GM12874 (cell line): ENCODE measurements around the gene LTBP1.

Experiments
- TF ChIP-seq, protein P1 (sequence below): IDR thresholded peaks from 2 replicates; pipeline ENCODE4 v1.5.1; 2011; ENCODE audit warnings: low read depth, mild to moderate bottlenecking, control low read depth, low read length, moderate library complexity; ENCODE audit not compliant: insufficient read depth

LTBP1 gene

DNA sequence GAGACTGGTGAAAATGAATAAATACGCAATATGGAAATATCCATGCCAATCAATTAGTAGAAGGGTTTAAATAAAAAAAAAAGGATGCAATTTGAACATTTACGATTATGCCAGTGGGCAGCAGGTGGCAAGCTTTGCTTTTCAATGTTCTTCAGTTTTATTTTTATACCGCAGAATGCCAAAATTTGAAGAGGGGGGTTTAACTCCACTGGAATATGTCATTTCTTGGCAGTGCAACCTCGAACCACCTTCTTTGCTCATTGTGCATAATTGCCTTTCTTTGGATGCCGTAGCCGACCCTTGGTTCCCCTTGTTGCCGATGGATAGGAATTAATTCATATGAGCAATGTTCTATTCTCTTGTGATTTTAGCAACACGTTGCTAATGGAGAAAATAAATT lies 88.0 kb downstream of the LTBP1 start:
- TF ChIP-seq, protein P1, sequence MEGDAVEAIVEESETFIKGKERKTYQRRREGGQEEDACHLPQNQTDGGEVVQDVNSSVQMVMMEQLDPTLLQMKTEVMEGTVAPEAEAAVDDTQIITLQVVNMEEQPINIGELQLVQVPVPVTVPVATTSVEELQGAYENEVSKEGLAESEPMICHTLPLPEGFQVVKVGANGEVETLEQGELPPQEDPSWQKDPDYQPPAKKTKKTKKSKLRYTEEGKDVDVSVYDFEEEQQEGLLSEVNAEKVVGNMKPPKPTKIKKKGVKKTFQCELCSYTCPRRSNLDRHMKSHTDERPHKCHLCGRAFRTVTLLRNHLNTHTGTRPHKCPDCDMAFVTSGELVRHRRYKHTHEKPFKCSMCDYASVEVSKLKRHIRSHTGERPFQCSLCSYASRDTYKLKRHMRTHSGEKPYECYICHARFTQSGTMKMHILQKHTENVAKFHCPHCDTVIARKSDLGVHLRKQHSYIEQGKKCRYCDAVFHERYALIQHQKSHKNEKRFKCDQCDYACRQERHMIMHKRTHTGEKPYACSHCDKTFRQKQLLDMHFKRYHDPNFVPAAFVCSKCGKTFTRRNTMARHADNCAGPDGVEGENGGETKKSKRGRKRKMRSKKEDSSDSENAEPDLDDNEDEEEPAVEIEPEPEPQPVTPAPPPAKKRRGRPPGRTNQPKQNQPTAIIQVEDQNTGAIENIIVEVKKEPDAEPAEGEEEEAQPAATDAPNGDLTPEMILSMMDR = no peak

DNA sequence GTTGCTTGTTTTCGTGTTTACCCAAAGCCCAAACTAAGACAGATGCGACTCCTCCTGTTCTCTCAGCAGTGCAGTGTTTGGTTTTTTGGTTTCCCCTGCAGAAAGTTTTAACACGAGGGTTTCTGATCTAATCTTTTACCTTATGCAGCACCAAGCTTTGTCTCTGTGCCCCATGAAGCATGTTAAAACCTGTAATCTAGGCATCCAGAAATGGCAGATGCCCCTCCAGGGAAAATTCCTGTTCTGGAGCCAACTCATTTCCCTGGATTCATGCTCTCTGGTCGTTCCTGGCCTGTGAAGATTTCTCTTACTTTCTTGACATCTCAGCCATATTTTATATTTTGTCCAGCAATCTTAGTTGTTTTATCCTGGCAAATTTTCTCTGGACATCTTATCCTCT lies 91.5 kb downstream of the LTBP1 start:
- TF ChIP-seq, protein P1 = no peak

DNA sequence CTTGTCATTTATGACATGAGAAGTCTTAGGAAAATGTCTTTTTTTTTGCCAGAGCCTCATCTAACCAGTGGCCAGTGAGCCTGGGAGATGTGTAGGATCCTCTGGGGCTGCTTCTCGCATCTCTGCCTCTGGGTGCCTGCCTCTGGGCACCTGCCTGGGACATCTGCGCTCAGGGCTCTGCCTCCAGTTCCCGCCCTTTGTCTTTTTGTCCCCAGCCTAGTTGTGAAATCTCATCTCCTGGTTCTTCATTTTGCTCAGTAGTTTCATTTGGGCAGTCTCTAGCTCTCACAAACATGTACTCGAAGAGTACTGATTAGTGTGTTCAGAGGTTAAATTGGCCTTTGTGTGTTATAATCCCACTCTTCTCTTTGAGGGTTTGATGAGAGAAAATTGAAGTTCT lies 92.0 kb downstream of the LTBP1 start:
- TF ChIP-seq, protein P1 = no peak

DNA sequence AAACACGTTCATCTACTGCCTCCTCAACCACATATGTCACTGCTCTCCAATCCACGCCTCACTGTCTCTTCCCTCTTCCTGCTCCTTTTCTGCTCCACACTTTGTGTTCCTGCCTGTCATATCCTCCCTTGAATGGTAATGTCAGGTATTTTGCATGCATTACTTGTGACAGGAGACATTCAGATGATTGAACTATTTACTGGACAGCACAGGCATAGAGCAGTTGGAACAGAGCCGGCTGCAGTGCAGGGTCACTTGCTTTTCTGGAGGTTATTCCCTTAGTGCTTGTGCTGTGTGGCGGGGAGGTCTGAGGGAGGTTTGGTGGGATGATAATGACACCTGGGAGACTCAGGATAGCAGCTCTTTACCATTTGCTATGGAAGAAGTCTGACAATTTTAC lies 93.8 kb downstream of the LTBP1 start:
- TF ChIP-seq, protein P1 = no peak

DNA sequence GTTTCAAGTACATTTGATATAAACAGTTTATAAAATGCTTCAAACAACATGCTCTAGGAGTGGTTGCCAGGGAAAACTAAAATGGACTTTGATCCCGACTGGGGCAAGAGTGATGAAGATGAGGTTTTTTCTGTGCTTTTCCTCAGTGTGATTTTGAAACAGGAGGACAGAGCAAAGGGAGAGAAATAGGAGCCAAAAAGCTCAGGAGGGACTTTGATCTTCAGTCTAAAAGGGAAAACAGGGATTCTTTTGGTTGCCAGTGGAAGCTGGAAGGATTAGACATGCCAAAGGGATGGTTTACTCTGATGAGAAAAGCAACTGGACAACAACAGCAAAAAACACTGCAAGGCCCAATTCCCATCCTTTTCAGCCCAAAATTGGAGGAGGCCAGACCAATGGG lies 95.5 kb downstream of the LTBP1 start:
- TF ChIP-seq, protein P1 = no peak

DNA sequence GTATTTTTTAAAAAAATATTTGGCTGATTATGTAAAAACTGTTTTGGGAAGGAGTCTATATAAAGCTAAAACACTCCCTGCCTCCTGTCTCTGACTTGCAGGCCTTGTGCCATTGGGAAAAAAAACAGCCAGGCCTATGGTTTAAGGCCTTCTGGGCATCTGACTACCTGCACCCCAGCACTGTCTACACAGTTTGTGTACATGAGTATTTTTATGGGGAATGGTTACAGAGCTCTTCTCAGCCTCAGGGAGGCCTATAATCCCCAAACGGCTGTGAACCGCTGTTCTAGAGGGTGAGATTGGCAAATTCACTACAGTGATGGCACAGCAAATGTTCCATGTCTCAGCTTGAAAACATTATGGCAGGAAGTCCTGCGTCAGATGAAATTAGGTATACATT lies 96.1 kb downstream of the LTBP1 start:
- TF ChIP-seq, protein P1 = no peak

DNA sequence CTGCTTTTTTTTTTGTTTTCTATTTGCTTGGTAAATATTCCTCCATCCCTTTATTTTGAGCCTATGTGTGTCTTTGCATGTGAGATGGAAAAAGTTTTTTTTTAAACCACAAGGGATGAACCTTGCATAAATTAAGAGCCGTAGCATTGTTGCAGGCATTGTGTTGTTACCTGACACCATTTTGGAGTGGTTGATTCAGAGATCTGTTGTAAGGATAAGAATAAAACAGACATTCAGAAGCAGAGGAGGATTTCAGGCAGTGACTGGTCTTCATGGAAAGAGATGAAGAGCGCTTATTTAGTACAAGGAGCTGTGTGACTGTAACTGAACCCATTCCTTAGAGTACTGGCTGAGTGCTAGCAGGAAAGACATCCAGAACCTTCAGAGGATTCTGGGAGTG lies 101.2 kb downstream of the LTBP1 start:
- TF ChIP-seq, protein P1 = no peak
